Measurements from ENCODE around the gene LPIN2.

The LPIN2 gene

DNA sequence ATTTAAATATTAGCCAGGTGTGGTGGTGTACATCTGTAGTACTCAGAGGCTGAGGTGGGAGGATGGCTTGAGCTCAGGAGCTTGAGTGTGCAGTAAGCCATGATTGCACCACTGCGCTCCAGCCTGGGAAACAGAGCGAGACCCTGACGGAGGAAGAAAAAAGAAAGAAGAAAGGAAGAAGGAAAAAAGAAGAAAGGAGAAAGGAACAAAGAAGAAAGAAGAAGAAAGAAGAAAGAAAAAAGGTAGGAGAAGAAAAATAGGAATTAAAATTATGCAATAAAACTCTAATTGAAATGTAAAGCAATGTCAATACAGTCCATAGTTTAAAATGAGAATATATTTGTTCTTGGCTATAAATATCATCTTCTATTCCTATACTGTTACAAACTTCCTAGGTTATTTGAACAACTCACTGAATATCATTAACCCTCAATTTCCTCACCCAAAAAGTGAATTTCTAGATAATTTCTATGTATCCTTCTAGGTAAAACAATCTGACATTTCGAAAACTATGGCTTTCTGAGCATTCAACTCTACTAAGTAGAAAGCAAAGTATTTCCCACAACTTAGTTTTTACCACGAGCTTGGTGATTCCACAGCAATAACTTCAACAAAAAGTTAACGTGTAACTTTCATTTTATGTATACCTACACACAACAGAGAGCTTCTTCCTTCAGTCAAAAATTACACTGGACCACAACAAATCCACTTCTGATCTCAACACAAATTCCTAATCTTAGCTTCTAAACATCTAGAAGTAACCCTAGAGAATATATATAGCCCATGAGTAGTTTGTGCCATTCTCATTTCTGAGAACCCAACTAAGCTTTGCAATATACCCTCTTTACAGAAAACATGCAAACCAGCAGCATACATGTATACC is 19.7 kb downstream of the LPIN2 start:
- H3K4me3 ChIP-seq (ENCODE audit: insufficient read depth, low read depth, low read length, poor library complexity, severe bottlenecking): no peak overlapping the region
- DNase-seq: no peak
- H3K4me1 ChIP-seq (ENCODE audit: control insufficient read depth, insufficient read depth, low read length, poor library complexity, severe bottlenecking): peaks cover 24% of the 10 kb centered on the region
- peak overlapping the region; percentile 2 for H3K27ac ChIP-seq (ENCODE audit: insufficient read depth, low read length, poor library complexity, severe bottlenecking)
- no peaks in the 10 kb centered on the region for H3K9me3 ChIP-seq (ENCODE audit: control insufficient read depth, low read length)
- no peaks in the 10 kb centered on the region for H3K36me3 ChIP-seq (ENCODE audit: control insufficient read depth, insufficient read depth, low read length)
- no peaks in the 10 kb centered on the region for H3K27me3 ChIP-seq (replicated peaks; ENCODE audit: control insufficient read depth, insufficient read depth, low read length, poor library complexity, severe bottlenecking)

DNA sequence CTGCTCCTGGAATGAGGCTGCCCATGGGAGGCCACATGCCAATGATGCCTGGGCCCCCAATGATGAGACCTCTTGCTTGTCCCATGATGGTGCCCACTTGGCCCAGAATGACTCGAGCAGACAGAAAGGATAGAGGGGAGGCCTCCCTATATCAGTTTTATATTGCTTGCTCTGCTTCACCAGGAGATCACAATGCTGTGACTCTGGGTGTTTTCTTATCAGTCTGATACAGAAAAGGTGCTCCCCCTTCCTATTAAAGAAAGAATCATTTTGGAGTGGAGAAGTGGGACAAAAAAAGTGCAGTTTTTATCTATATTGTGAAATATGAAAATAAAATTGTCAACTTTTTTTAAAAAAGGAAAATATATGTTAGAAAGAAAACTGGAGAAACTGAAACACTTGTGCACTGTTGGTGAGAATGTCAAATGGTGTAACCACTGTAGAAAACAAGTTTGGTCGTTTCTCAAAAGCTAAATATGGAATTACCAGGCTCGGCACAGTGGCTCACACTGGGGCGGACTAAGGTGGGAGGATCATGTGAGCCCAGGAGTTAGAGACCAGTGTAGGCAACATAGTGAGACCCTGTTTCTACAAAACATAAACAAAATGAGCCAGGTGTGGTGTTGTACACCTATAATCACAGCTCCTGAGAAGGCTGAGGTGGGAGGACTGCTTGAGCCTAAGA is 21.8 kb downstream of the LPIN2 start:
- no peak overlapping the region for H3K27ac ChIP-seq (ENCODE audit: insufficient read depth, low read length, poor library complexity, severe bottlenecking)
- H3K4me1 ChIP-seq (ENCODE audit: control insufficient read depth, insufficient read depth, low read length, poor library complexity, severe bottlenecking): peaks cover 14% of the 10 kb centered on the region
- no peaks in the 10 kb centered on the region for H3K27me3 ChIP-seq (replicated peaks; ENCODE audit: control insufficient read depth, insufficient read depth, low read length, poor library complexity, severe bottlenecking)
- DNase-seq: no peak
- no peak overlapping the region for H3K4me3 ChIP-seq (ENCODE audit: insufficient read depth, low read depth, low read length, poor library complexity, severe bottlenecking)
- no peaks in the 10 kb centered on the region for H3K9me3 ChIP-seq (ENCODE audit: control insufficient read depth, low read length)
- no peaks in the 10 kb centered on the region for H3K36me3 ChIP-seq (ENCODE audit: control insufficient read depth, insufficient read depth, low read length)

DNA sequence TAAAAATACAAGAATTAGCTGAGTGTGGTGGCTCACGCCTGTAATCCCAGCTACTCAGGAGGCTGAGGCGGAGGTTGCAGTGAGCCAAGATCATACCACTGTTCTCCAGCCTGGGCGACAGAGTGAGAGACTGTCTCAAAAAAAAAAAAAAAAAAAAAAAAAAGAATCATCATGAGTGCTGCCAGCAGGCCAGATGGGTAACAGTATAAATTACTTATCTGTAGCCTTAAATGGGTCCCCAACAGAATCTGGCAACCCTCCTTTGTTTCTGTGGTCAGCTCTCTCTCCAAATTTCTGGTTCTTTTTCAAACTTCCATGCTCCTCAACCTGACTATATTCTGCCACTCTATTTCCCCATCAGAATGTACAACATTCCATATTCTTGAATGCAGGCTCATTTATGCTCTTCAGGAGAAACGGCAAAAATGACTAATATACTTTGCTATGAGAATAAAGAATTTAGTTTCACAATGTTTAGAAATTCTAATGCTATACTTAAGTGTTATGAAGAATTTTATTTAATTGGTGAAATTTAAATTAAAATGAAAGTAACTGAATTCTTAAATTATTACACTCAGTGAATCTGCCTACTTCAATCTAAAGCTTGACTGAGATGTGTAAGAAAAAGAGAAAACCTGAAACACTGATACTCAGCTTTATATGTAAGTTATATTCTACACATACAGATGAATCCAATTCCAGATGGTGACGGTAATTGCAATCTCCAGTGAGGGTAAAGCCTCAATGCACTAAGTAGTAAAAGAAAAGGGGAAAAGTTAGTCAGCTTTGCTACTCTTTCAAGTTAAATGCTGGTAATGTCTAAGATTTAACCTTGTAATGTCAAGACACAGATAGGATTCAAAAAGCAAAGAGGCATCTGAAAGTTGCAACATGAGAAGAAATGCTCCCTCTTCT is 24.8 kb downstream of the LPIN2 start:
- Histone ChIP-seq H3K4me1 (ENCODE audit: control insufficient read depth, insufficient read depth, low read length, poor library complexity, severe bottlenecking) (peaks cover 19% of the 10 kb centered on the region), H3K9me3 (ENCODE audit: control insufficient read depth, low read length) (no peaks in the 10 kb centered on the region), H3K4me3 (ENCODE audit: insufficient read depth, low read depth, low read length, poor library complexity, severe bottlenecking) (no peak overlapping the region), H3K36me3 (ENCODE audit: control insufficient read depth, insufficient read depth, low read length) (no peaks in the 10 kb centered on the region), H3K27me3 (replicated peaks; ENCODE audit: control insufficient read depth, insufficient read depth, low read length, poor library complexity, severe bottlenecking) (no peaks in the 10 kb centered on the region), H3K27ac (ENCODE audit: insufficient read depth, low read length, poor library complexity, severe bottlenecking) (no peak overlapping the region)
- DNase-seq: no peak

- peaks cover 22% of the 10 kb centered on the region for H3K4me1 ChIP-seq (ENCODE audit: control insufficient read depth, insufficient read depth, low read length, poor library complexity, severe bottlenecking)
- DNase-seq: no peak
Observed at GRCh38 chr18:2986150-2986865, 26.6 kb downstream of the LPIN2 start.

DNA sequence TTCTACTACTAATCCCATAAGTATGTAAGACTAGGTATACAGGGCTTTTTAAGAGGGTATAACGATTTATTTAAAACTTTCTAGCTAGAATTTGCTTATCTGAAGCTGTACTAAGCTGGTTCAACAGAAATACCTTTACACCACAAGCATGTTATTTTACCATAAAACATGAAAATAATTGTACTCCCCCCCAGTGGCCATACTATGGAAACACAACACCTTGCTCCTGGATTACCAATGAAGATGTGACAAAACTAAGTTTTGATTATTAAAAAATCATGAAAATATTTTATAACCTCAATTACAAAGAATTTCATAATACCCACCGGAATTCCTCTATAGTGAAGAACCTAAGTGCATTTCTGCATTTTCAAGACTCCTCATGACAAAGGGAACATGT is 27.3 kb downstream of the LPIN2 start:
- H3K36me3 ChIP-seq (ENCODE audit: control insufficient read depth, insufficient read depth, low read length): no peaks in the 10 kb centered on the region
- no peaks in the 10 kb centered on the region for H3K27me3 ChIP-seq (replicated peaks; ENCODE audit: control insufficient read depth, insufficient read depth, low read length, poor library complexity, severe bottlenecking)
- H3K4me3 ChIP-seq (ENCODE audit: insufficient read depth, low read depth, low read length, poor library complexity, severe bottlenecking): no peak overlapping the region
- DNase-seq: no peak
- H3K9me3 ChIP-seq (ENCODE audit: control insufficient read depth, low read length): no peaks in the 10 kb centered on the region
- H3K27ac ChIP-seq (ENCODE audit: insufficient read depth, low read length, poor library complexity, severe bottlenecking): no peak overlapping the region
- H3K4me1 ChIP-seq (ENCODE audit: control insufficient read depth, insufficient read depth, low read length, poor library complexity, severe bottlenecking): peaks cover 27% of the 10 kb centered on the region

More at GRCh38 chr18:2986150-2986865, 26.6 kb downstream of the LPIN2 start:
- Histone ChIP-seq H3K36me3 (ENCODE audit: control insufficient read depth, insufficient read depth, low read length) (no peaks in the 10 kb centered on the region), H3K4me3 (ENCODE audit: insufficient read depth, low read depth, low read length, poor library complexity, severe bottlenecking) (no peak overlapping the region), H3K27me3 (replicated peaks; ENCODE audit: control insufficient read depth, insufficient read depth, low read length, poor library complexity, severe bottlenecking) (no peaks in the 10 kb centered on the region), H3K27ac (ENCODE audit: insufficient read depth, low read length, poor library complexity, severe bottlenecking) (no peak overlapping the region), H3K9me3 (ENCODE audit: control insufficient read depth, low read length) (no peaks in the 10 kb centered on the region)

DNA sequence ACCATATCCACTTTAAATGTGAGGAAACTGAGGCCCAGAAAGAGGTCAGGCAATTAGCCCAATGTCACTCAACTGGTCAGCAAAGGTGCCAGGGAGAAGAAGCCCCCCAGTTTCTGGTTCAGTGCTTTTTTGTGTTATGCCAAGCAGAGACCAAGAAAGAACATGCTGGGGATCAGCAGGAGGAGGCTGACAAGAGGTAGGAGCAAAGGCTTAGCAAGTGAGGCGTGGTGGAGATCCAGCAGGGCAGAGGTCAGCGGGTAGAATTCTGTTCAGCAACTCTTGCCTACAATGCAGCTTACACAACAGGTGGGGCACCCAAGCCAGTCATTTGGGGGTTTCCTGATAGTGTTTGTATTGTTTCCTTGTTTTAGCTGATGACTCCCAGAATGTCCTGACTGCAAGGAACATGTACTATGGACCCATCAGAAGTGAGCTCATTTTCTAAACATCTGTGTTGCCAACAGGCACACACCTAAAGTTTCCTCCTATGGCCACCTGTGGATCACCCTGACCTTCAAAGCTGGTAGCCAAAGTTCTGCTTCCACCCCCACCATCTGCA is 28.2 kb downstream of the LPIN2 start:
- no peaks in the 10 kb centered on the region for H3K9me3 ChIP-seq (ENCODE audit: control insufficient read depth, low read length)
- H3K4me1 ChIP-seq (ENCODE audit: control insufficient read depth, insufficient read depth, low read length, poor library complexity, severe bottlenecking): peaks cover 32% of the 10 kb centered on the region
- no peak overlapping the region for H3K27ac ChIP-seq (ENCODE audit: insufficient read depth, low read length, poor library complexity, severe bottlenecking)
- H3K4me3 ChIP-seq (ENCODE audit: insufficient read depth, low read depth, low read length, poor library complexity, severe bottlenecking): no peak overlapping the region
- DNase-seq: no peak
- no peaks in the 10 kb centered on the region for H3K36me3 ChIP-seq (ENCODE audit: control insufficient read depth, insufficient read depth, low read length)
- no peaks in the 10 kb centered on the region for H3K27me3 ChIP-seq (replicated peaks; ENCODE audit: control insufficient read depth, insufficient read depth, low read length, poor library complexity, severe bottlenecking)

- no peaks in the 10 kb centered on the region for H3K9me3 ChIP-seq (ENCODE audit: control insufficient read depth, low read length)
- no peak for DNase-seq
- H3K36me3 ChIP-seq (ENCODE audit: control insufficient read depth, insufficient read depth, low read length): no peaks in the 10 kb centered on the region
- peaks cover 33% of the 10 kb centered on the region for H3K4me1 ChIP-seq (ENCODE audit: control insufficient read depth, insufficient read depth, low read length, poor library complexity, severe bottlenecking)
- H3K4me3 ChIP-seq (ENCODE audit: insufficient read depth, low read depth, low read length, poor library complexity, severe bottlenecking): no peak overlapping the region
- no peak overlapping the region for H3K27ac ChIP-seq (ENCODE audit: insufficient read depth, low read length, poor library complexity, severe bottlenecking)
- no peaks in the 10 kb centered on the region for H3K27me3 ChIP-seq (replicated peaks; ENCODE audit: control insufficient read depth, insufficient read depth, low read length, poor library complexity, severe bottlenecking)
Observed at GRCh38 chr18:2984091-2984490, 28.9 kb downstream of the LPIN2 start.

DNA sequence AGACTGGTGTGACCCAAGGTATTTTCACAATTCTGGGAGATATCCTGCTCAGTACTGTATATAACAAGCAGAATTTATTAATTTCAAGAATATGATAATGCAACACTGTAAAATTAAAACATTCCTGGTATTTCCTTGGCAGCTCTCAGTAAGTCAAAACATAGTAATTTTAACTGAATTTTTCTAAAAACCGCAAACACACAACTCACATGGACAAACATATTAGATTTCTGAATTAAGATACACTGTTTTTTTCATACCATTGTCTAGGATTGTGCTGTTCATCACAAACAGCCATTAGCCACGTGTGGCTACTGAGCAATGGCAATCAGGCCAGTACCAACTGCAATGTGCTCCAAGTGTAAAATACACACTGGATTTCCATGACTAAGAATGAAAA is 29.6 kb downstream of the LPIN2 start:
- Histone ChIP-seq H3K4me3 (ENCODE audit: insufficient read depth, low read depth, low read length, poor library complexity, severe bottlenecking) (no peak overlapping the region), H3K36me3 (ENCODE audit: control insufficient read depth, insufficient read depth, low read length) (no peaks in the 10 kb centered on the region), H3K9me3 (ENCODE audit: control insufficient read depth, low read length) (no peaks in the 10 kb centered on the region), H3K27me3 (replicated peaks; ENCODE audit: control insufficient read depth, insufficient read depth, low read length, poor library complexity, severe bottlenecking) (no peaks in the 10 kb centered on the region), H3K4me1 (ENCODE audit: control insufficient read depth, insufficient read depth, low read length, poor library complexity, severe bottlenecking) (peaks cover 37% of the 10 kb centered on the region), H3K27ac (ENCODE audit: insufficient read depth, low read length, poor library complexity, severe bottlenecking) (peak overlapping the region; percentile 74)
- no peak for DNase-seq
